Measurements from ENCODE around the gene SEMA5B.

Gene SEMA5B

DNA sequence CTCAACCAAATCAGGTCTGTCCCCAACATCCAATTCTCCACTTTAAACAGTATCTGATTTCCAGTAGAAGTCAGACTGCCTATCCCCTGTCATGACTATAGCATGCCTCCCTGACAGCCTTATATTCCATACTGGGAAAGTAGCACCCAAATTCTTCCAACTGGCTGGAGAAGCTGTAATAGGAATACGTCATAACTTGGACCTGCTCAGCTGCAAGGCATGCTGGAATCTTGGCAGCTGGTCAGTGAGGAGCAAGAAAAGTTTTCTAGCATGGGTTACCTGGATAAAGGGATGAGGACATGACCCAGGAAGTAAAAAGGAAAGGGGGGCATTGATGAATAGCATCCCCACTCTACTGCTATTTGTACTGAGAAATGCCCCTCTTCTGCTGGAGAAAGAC lies 8.9 kb downstream of the SEMA5B start:
- H3K9ac ChIP-seq, result no peak overlapping the region
- H3K36me3 ChIP-seq, result no peaks in the 10 kb centered on the region
- H3K27me3 ChIP-seq, result peaks cover 20% of the 10 kb centered on the region
- no peak overlapping the region for H3K27ac ChIP-seq
- H3K4me1 ChIP-seq, result peaks cover 20% of the 10 kb centered on the region
- no peak overlapping the region for H3K4me3 ChIP-seq
- TF ChIP-seq Cebpa-rat (IDR thresholded peaks at IDR 0.05), result no peak
- no peaks in the 10 kb centered on the region for H4K20me1 ChIP-seq
- H3K4me2 ChIP-seq, result no peak overlapping the region
- no peaks in the 10 kb centered on the region for H3K9me3 ChIP-seq

DNA sequence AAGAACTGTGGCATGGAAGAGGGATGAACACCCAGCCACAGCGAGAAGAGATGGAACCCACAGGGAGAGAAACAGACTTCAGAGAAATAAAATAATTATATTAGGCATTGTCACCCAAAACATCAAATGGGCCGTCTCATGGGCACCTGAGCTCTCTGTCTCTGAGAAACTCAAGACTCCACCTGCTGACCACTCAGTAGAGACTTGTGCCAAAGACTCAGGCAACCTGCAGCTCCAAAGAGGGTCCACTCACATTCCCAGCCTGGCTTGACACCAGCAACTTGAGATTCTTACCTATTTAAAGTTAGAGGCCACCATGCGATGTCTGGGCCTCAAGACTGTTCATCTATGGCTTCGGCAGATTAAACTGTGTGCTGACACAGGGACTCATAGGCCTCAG lies 12.0 kb downstream of the SEMA5B start:
- Histone ChIP-seq H3K27me3 (no peaks in the 10 kb centered on the region), H4K20me1 (no peaks in the 10 kb centered on the region), H3K4me3 (no peak overlapping the region), H3K9me3 (no peaks in the 10 kb centered on the region), H3K4me1 (peaks cover 13% of the 10 kb centered on the region), H3K9ac (no peak overlapping the region), H3K27ac (no peak overlapping the region), H3K4me2 (no peak overlapping the region), H3K36me3 (no peaks in the 10 kb centered on the region)
- TF ChIP-seq Cebpa-rat (IDR thresholded peaks at IDR 0.05), result no peak

DNA sequence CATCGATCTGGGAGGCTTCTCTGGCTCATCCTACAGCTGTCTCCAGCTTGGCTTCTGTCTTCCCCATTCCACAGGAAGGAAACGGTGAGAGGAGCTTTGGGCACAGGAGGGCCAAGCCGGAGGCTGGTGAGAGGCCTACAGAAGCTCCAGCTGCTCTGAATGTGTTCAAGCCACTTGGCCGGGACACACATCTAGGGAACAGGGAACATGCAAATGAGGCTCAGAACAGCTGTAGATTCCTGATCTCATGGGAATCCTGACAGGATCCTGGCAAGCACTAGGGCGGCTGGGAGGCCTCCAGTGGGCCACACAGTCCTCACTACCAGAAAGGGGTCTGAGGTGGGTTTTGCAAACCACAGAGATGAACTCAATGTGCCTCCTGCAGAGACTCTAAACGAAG lies 13.7 kb downstream of the SEMA5B start:
- Histone ChIP-seq H3K9me3 (no peaks in the 10 kb centered on the region), H4K20me1 (no peaks in the 10 kb centered on the region), H3K36me3 (no peaks in the 10 kb centered on the region), H3K4me3 (no peak overlapping the region), H3K9ac (no peak overlapping the region), H3K27ac (no peak overlapping the region), H3K27me3 (no peaks in the 10 kb centered on the region), H3K4me2 (peak overlapping the region; percentile 23; the same call in 1 of the 2 replicates), H3K4me1 (peaks cover 30% of the 10 kb centered on the region)
- no peak for TF ChIP-seq Cebpa-rat (IDR thresholded peaks at IDR 0.05)

DNA sequence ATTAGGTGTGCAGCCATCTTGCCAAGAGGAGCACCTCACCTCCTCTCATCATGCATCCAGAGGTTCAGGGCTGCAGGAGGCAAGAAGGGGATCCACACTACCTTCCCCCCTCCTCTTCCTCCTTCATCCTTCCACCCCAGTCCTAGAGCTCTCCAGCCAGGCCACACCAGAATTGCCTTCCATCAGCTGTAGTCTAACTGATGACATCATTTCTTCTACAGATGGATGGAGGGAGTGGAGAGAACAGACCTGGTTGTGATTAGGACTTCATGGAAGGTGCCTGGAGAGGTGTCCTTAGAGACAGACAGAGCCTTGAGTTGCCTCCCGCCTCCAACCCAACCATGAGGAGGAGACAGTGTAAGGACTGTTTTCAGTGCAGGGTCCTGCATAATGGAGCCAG lies 14.9 kb downstream of the SEMA5B start:
- H3K27me3 ChIP-seq, result no peaks in the 10 kb centered on the region
- H3K4me2 ChIP-seq, result no peak overlapping the region
- no peak overlapping the region for H3K9ac ChIP-seq
- H3K9me3 ChIP-seq, result no peaks in the 10 kb centered on the region
- H3K27ac ChIP-seq, result no peak overlapping the region
- H3K4me1 ChIP-seq, result peaks cover 35% of the 10 kb centered on the region
- no peaks in the 10 kb centered on the region for H3K36me3 ChIP-seq
- H3K4me3 ChIP-seq, result no peak overlapping the region
- no peak for TF ChIP-seq Cebpa-rat (IDR thresholded peaks at IDR 0.05)
- H4K20me1 ChIP-seq, result no peaks in the 10 kb centered on the region

DNA sequence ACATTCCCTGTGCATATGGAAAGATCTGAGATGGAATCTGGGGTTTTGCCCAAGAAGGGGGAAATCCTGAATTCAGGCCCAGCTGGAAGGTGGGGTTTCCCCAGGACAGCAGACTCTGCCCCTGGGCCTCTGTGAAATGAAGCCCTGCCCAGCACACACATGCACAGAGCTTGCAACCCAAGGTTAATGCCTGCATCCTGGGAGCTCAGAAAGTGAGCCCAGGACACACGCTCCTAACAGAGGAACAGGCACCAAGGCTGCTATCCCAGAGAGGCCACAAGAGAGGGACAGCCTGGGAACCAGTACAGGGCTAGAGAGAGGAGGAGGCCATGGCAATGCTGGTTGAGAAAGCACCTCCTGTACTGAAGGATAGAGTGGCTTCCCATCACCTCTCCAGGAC lies 16.1 kb downstream of the SEMA5B start:
- no peaks in the 10 kb centered on the region for H3K9me3 ChIP-seq
- H3K9ac ChIP-seq, result no peak overlapping the region
- H3K4me1 ChIP-seq, result peaks cover 45% of the 10 kb centered on the region
- H3K27ac ChIP-seq, result no peak overlapping the region
- no peak overlapping the region for H3K4me2 ChIP-seq
- no peaks in the 10 kb centered on the region for H3K27me3 ChIP-seq
- no peak overlapping the region for H3K4me3 ChIP-seq
- H4K20me1 ChIP-seq, result no peaks in the 10 kb centered on the region
- TF ChIP-seq Cebpa-rat (IDR thresholded peaks at IDR 0.05), result no peak
- no peaks in the 10 kb centered on the region for H3K36me3 ChIP-seq

DNA sequence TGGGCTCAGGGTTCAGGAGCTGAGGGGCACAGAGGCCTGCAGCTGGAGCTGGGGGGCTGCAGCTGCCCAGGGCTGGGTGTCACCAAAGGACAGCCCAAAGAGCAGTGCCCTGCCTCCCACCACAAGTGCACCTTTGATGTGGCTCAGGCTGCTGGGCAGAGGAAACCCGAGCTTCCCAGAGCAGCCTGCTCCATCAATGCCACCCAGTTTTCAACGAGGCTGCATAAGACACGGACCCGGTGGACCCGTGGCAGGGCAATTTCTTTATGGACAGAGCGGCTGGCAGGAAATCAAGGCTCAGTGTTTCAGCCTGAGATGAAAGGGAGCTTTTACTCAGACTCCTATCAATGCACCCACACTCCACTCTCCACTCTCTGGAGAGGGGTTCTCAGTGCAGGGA lies 18.7 kb downstream of the SEMA5B start:
- H3K4me2 ChIP-seq, result peak overlapping the region; percentile 65
- no peaks in the 10 kb centered on the region for H3K27me3 ChIP-seq
- peaks cover 52% of the 10 kb centered on the region for H3K4me1 ChIP-seq
- H3K4me3 ChIP-seq, result no peak overlapping the region
- TF ChIP-seq Cebpa-rat (IDR thresholded peaks at IDR 0.05), result no peak
- H3K9ac ChIP-seq, result no peak overlapping the region
- no peak overlapping the region for H3K27ac ChIP-seq
- H3K36me3 ChIP-seq, result no peaks in the 10 kb centered on the region
- no peaks in the 10 kb centered on the region for H4K20me1 ChIP-seq
- no peaks in the 10 kb centered on the region for H3K9me3 ChIP-seq

DNA sequence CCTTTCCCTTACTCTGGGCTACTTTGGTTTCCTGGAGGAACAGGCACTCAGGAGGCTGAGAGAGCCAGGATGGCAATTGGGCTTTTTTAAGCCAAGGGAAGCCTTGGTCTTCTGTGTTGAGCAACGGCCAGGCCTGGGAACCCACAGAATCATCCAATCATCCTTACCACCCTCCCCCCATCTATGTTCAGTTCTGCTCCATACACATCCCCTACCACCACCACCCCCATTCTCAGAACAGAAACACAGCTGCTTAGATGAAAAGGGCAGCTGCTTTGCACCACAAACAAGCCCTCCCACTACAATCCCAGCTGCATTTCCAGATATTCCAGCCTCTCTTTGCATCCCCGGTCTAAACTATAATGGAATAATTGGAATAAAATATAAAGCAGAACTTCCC lies 21.0 kb downstream of the SEMA5B start:
- H3K27me3 ChIP-seq, result no peaks in the 10 kb centered on the region

DNA sequence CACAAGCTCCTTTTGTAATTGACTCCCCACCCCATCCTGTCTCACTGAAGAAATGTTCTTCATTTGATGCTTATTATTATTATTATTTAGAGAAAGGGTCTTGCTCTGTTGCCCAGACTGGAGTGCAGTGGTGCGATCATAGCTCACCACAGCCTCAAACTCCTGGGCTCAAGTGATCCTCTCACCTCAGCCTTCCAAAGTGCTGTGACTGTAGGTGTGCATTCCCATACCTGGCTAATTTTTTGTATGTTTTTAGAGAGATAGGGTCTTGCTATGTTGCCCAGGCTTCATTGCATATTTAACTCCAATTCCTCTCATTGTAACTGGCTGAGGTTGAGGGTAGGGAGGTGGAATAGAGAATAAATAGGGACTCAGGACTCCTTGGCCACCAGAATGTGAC lies 22.3 kb downstream of the SEMA5B start:
- Histone ChIP-seq H3K9me3 (no peaks in the 10 kb centered on the region), H4K20me1 (no peaks in the 10 kb centered on the region), H3K4me3 (no peak overlapping the region), H3K27ac (no peak overlapping the region), H3K9ac (no peak overlapping the region), H3K4me2 (no peak overlapping the region), H3K4me1 (peaks cover 52% of the 10 kb centered on the region), H3K36me3 (no peaks in the 10 kb centered on the region), H3K27me3 (no peaks in the 10 kb centered on the region)
- TF ChIP-seq Cebpa-rat (IDR thresholded peaks at IDR 0.05), result no peak

More for the DNA sequence above, 21.0 kb downstream of the SEMA5B start:
- H3K36me3 ChIP-seq, result no peaks in the 10 kb centered on the region
- peaks cover 47% of the 10 kb centered on the region for H3K4me1 ChIP-seq
- no peak for TF ChIP-seq Cebpa-rat (IDR thresholded peaks at IDR 0.05)
- H3K4me2 ChIP-seq, result peak overlapping the region; percentile 45
- H3K27ac ChIP-seq, result no peak overlapping the region
- H3K9me3 ChIP-seq, result no peaks in the 10 kb centered on the region
- no peak overlapping the region for H3K9ac ChIP-seq
- H4K20me1 ChIP-seq, result no peaks in the 10 kb centered on the region
- no peak overlapping the region for H3K4me3 ChIP-seq

DNA sequence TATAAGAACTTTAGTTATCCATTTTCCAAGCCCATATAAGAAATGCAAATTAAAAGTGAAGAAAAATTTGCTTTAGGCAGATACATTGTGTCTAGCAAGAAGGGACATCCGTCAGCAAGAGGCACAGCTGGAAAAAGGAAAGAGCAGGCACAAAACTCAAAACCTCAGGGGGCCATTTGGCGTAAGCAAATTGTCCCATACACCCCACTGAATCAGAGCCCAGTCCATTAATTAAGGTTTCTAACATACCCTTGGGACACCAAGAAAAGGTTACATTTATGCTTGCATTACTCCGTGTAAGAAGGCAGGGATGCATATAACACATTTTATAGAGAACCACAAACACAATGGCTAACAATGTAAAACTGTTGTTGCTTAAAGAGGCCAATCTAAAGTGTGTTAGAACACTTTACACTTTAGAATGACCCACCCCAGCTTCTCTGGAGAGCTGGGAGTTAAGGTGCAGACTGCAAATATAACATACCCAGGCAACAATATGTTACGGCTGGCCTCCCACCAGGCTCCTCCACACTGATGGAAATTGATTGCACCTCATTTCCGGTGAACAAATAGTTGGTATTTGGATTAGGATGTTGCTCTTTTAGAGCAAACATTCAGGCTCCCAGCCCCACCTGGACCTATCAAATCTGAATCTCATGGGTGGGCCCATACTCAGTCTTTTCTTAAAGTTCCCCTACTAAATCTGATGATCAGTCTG lies 23.2 kb downstream of the SEMA5B start:
- Histone ChIP-seq H3K27me3 (no peaks in the 10 kb centered on the region), H3K4me3 (no peak overlapping the region), H3K9ac (no peak overlapping the region), H3K9me3 (no peaks in the 10 kb centered on the region), H3K27ac (no peak overlapping the region), H3K4me1 (peaks cover 52% of the 10 kb centered on the region), H3K4me2 (peak overlapping the region; percentile 25; the same call in 1 of the 2 replicates), H4K20me1 (no peaks in the 10 kb centered on the region), H3K36me3 (no peaks in the 10 kb centered on the region)
- no peak for TF ChIP-seq Cebpa-rat (IDR thresholded peaks at IDR 0.05)

DNA sequence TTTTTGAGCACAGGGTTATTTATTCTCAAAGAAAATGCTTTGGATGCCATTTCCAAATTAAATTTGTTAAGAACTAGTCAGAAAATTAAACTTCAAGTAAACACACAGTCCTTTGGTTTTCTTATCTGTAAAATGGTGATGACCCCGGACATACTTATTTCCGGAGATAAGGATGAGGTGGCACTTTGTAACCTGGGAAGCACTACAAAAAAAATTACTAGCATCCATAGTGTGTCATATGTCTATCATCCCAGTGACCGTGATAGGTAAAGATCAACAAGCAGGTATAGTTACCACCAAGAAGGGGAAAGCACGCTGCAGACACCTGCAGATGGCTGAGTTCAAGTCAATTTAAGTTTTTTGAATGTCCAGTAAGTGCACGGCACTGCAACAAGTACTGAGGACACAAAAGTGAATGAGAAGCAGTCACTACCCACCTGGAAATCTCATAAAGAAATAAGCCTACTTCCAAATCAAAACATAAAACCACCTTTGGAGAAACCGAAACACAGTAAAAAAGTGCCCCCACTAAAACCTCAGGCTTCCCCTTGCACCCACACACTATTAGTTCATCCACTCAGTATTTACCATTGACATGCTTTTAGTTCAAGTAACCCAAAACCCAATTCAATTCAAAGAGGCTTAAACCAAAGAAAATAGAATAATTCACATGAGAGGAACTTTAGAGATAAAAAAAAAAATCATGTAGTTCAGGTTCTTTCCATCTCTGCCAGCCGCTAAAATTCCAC lies 24.6 kb downstream of the SEMA5B start:
- Histone ChIP-seq H3K4me1 (peaks cover 56% of the 10 kb centered on the region), H3K27me3 (no peaks in the 10 kb centered on the region), H4K20me1 (no peaks in the 10 kb centered on the region), H3K27ac (no peak overlapping the region), H3K36me3 (no peaks in the 10 kb centered on the region), H3K4me2 (no peak overlapping the region), H3K4me3 (no peak overlapping the region), H3K9ac (no peak overlapping the region), H3K9me3 (no peaks in the 10 kb centered on the region)
- TF ChIP-seq Cebpa-rat (IDR thresholded peaks at IDR 0.05), result no peak

Data from BLaER1 (cell line).